Endothelial cell (in vitro differentiated cells): ENCODE measurements around the gene BANP. TPM values are rescaled to one million over a fixed set of nuclear protein-coding genes. Genes with fewer than 3 reads are reported as not detected.
"Not testable (repeated sequence)": the region's sequence is repeated elsewhere in the genome, so short reads cannot be mapped to it uniquely, and the experiment has no call there.

Experiments
- DNase-seq: peaks from one replicate; pipeline ENCODE4 v3.0.0; 2021; ENCODE audit warnings: low spot score
- H3K27ac Mint-ChIP-seq: one replicate; pipeline ENCODE4 v1.8.0; 2021; ENCODE audit warnings: mixed read lengths, inconsistent platforms; ENCODE audit not compliant: unreplicated experiment
- H3K27me3 Mint-ChIP-seq: one replicate; pipeline ENCODE4 v1.8.0; 2021; ENCODE audit warnings: mild to moderate bottlenecking, moderate library complexity, mixed read lengths, inconsistent platforms; ENCODE audit not compliant: unreplicated experiment
- H3K36me3 Mint-ChIP-seq: one replicate; pipeline ENCODE4 v1.8.0; 2021; ENCODE audit warnings: mild to moderate bottlenecking, low read depth, mixed read lengths, inconsistent platforms; ENCODE audit not compliant: unreplicated experiment
- H3K4me1 Mint-ChIP-seq: one replicate; pipeline ENCODE4 v1.8.0; 2021; ENCODE audit warnings: mild to moderate bottlenecking, mixed read lengths, inconsistent platforms; ENCODE audit not compliant: unreplicated experiment
- H3K4me3 Mint-ChIP-seq: one replicate; pipeline ENCODE4 v1.8.0; 2021; ENCODE audit warnings: mild to moderate bottlenecking, mixed read lengths, inconsistent platforms; ENCODE audit not compliant: unreplicated experiment
- H3K9me3 Mint-ChIP-seq: one replicate; pipeline ENCODE4 v1.8.0; 2021; ENCODE audit warnings: mixed read lengths, inconsistent platforms; ENCODE audit not compliant: unreplicated experiment
- CTCF ChIP-seq: fragments of 200-600 bp; sonication (generic); IDR thresholded peaks from one replicate; pipeline ENCODE4 v1.5.0; 2021; ENCODE audit warnings: antibody characterized with exemption; ENCODE audit not compliant: unreplicated experiment
- total RNA-seq: library from RNA; stranded (reverse); fragmentation: NEBNext Ultra II Directional; extraction: Animal tissue kit (Norgen Biotek cat#: 25700); gene quantifications from one replicate; pipeline ENCODE4 v1.2.1, GENCODE V29; 2021; ENCODE audit not compliant: unreplicated experiment

The BANP gene
- total RNA-seq, 1 donor from 2014 or later = 33.3 TPM

GRCh38 chr16:88120812-88121211 lies 169.6 kb downstream of the BANP start:
- H3K27me3 Mint-ChIP-seq = peaks cover 10% of the 10 kb centered on the region
- H3K27ac Mint-ChIP-seq = no peak overlapping the region
- no peaks in the 10 kb centered on the region for H3K36me3 Mint-ChIP-seq
- H3K4me3 Mint-ChIP-seq = no peak overlapping the region
- no peak for TF ChIP-seq CTCF
- DNase-seq = no peak
- no peaks in the 10 kb centered on the region for H3K9me3 Mint-ChIP-seq
- peaks cover 12% of the 10 kb centered on the region for H3K4me1 Mint-ChIP-seq

- peaks cover 12% of the 10 kb centered on the region for H3K4me1 Mint-ChIP-seq
- not testable (repeated sequence) for H3K9me3 Mint-ChIP-seq, H3K27ac Mint-ChIP-seq, H3K27me3 Mint-ChIP-seq, H3K36me3 Mint-ChIP-seq, H3K4me3 Mint-ChIP-seq, DNase-seq
Observed at GRCh38 chr16:88121391-88121790, 170.2 kb downstream of the BANP start.

- DNase-seq = no peak
- Mint-ChIP-seq H3K4me3 (no peak overlapping the region), H3K36me3 (no peaks in the 10 kb centered on the region), H3K4me1 (peaks cover 12% of the 10 kb centered on the region), H3K9me3 (no peaks in the 10 kb centered on the region), H3K27me3 (peaks cover 9% of the 10 kb centered on the region), H3K27ac (no peak overlapping the region)
- no peak for TF ChIP-seq CTCF
Observed at GRCh38 chr16:88121886-88122580, 170.8 kb downstream of the BANP start.

Other genes with a start within 250 kb of the BANP start
- gene KLHDC4, start 185.4 kb upstream of the BANP start, total RNA-seq = 43.4 TPM
- 18.8 TPM for gene SLC7A5, start 81.9 kb upstream of the BANP start, total RNA-seq
- not detected for gene CA5A, start 14.9 kb upstream of the BANP start, total RNA-seq